GM23338 (cell line): ENCODE results near the gene TWSG1. TPM values are rescaled to one million over a fixed set of nuclear protein-coding genes. Genes with fewer than 3 reads are reported as not detected.

ENCODE experiments used
- ATAC-seq: fragments of 200-7000 bp; cut with Tn5 transposase; 3 replicates; pipeline ENCODE4 v1.9.1; 2020
- DNase-seq: peaks from one replicate; pipeline ENCODE4 v3.0.0-alpha.2; 2015; ENCODE audit warnings: low spot score
- H2AFZ ChIP-seq: fragments of 200-600 bp; sonication (generic); 2 replicates; pipeline ENCODE4 v1.8.0; 2016; ENCODE audit warnings: antibody characterized with exemption, mild to moderate bottlenecking, moderate library complexity
- H3F3A ChIP-seq: fragments of 200-600 bp; sonication (generic); replicated peaks from 2 replicates; pipeline ENCODE4 v1.8.0; 2017; ENCODE audit warnings: antibody characterized with exemption, mixed run types, low read depth
- H3K27ac ChIP-seq: fragments of 200-600 bp; sonication (generic); 2 replicates; pipeline ENCODE4 v1.6.1; 2016; ENCODE audit warnings: low read depth
- H3K27me3 ChIP-seq: fragments of 200-600 bp; sonication (generic); 2 replicates; pipeline ENCODE4 v1.8.0; 2016; ENCODE audit warnings: mild to moderate bottlenecking, mixed run types, moderate library complexity; ENCODE audit not compliant: insufficient read depth
- H3K36me3 ChIP-seq: fragments of 200-600 bp; sonication (generic); 2 replicates; pipeline ENCODE4 v1.8.0; 2016; ENCODE audit warnings: mild to moderate bottlenecking; ENCODE audit not compliant: insufficient read depth
- H3K4me1 ChIP-seq: fragments of 200-600 bp; sonication (generic); 2 replicates; pipeline ENCODE4 v1.8.0; 2016; ENCODE audit warnings: mild to moderate bottlenecking, moderate library complexity; ENCODE audit not compliant: insufficient read depth
- H3K4me2 ChIP-seq: fragments of 200-600 bp; sonication (generic); 2 replicates; pipeline ENCODE4 v1.7.1; 2017; ENCODE audit warnings: mixed run types
- H3K4me3 ChIP-seq: fragments of 200-600 bp; sonication (generic); 2 replicates; pipeline ENCODE4 v1.6.1; 2016; ENCODE audit warnings: mixed run types
- H3K79me2 ChIP-seq: fragments of 200-600 bp; sonication (generic); replicated peaks from 2 replicates; pipeline ENCODE4 v1.8.0; 2017; ENCODE audit warnings: mild to moderate bottlenecking; ENCODE audit not compliant: insufficient read depth
- H3K9me2 ChIP-seq: fragments of 200-600 bp; sonication (generic); 2 replicates; pipeline ENCODE4 v1.8.0; 2017; ENCODE audit not compliant: insufficient read depth
- H4K20me1 ChIP-seq: fragments of 200-600 bp; sonication (generic); replicated peaks from 2 replicates; pipeline ENCODE4 v1.8.0; 2017; ENCODE audit warnings: mild to moderate bottlenecking; ENCODE audit not compliant: insufficient read depth
- H3K27ac Mint-ChIP-seq: 2 replicates; pipeline ENCODE4 v1.8.0; 2020; ENCODE audit warnings: inconsistent platforms, mild to moderate bottlenecking, moderate library complexity, mixed read lengths
- H3K27me3 Mint-ChIP-seq: 3 replicates; pipeline ENCODE4 v1.8.0; 2022; ENCODE audit warnings: low read depth, mild to moderate bottlenecking, moderate library complexity, mixed read lengths, inconsistent platforms; ENCODE audit not compliant: insufficient read depth, poor library complexity
- H3K36me3 Mint-ChIP-seq: 3 replicates; pipeline ENCODE4 v1.8.0; 2021; ENCODE audit warnings: low read depth, mild to moderate bottlenecking, inconsistent platforms, moderate library complexity, mixed read lengths
- H3K4me1 Mint-ChIP-seq: 3 replicates; pipeline ENCODE4 v1.8.0; 2020; ENCODE audit warnings: mild to moderate bottlenecking, inconsistent platforms, mixed read lengths
- H3K4me3 Mint-ChIP-seq: 3 replicates; pipeline ENCODE4 v1.8.0; 2021; ENCODE audit warnings: moderate library complexity, mild to moderate bottlenecking, inconsistent platforms, mixed read lengths
- H3K9me3 Mint-ChIP-seq: 3 replicates; pipeline ENCODE4 v1.8.0; 2020; ENCODE audit warnings: moderate library complexity, mild to moderate bottlenecking, inconsistent platforms, mixed read lengths
- EZH2 ChIP-seq: fragments of 200-600 bp; sonication (generic); IDR thresholded peaks from one replicate; pipeline ENCODE4 v1.8.0; 2017; ENCODE audit warnings: antibody characterized with exemption, mild to moderate bottlenecking, low read depth; ENCODE audit not compliant: unreplicated experiment
- EZH2phosphoT487 ChIP-seq: fragments of 200-600 bp; sonication (generic); IDR thresholded peaks from one replicate; pipeline ENCODE4 v1.8.1; 2018; ENCODE audit warnings: antibody characterized with exemption; ENCODE audit not compliant: unreplicated experiment
- NANOG ChIP-seq: IDR thresholded peaks from 2 replicates; pipeline ENCODE4 v1.6.1; 2016; ENCODE audit warnings: antibody characterized with exemption, borderline replicate concordance
- POLR2AphosphoS5 ChIP-seq: IDR thresholded peaks from 2 replicates; pipeline ENCODE4 v1.6.1; 2016; ENCODE audit warnings: antibody characterized with exemption, low read depth
- STAT1 ChIP-seq: IDR thresholded peaks from one replicate; pipeline ENCODE4 v1.6.1; 2016; ENCODE audit warnings: antibody characterized with exemption; ENCODE audit not compliant: unreplicated experiment
- ZNF114 ChIP-seq: fragments of 250-450 bp; sonication (Bioruptor Pico); IDR thresholded peaks from 2 replicates; pipeline ENCODE4 v1.5.0; 2020; ENCODE audit warnings: mild to moderate bottlenecking, moderate library complexity
- ZNF331 ChIP-seq: fragments of 250-450 bp; sonication (Bioruptor Pico); IDR thresholded peaks from 2 replicates; pipeline ENCODE4 v1.5.0; 2020; ENCODE audit warnings: low read depth, mild to moderate bottlenecking, moderate library complexity
- polyA plus RNA-seq: library from polyadenylated mRNA; unstranded; fragments of >200 nt; fragmentation: Nextera tagmentation; extraction: Ambion mirVana; gene quantifications from 2 replicates; pipeline ENCODE4 v1.2.1, GENCODE V29; 2016
- total RNA-seq: library from RNA; depleted of rRNA; stranded (reverse); fragments of >200 nt; shearing (Covaris generic); gene quantifications from 2 replicates; pipeline ENCODE4 v1.2.3, GENCODE V29; 2014
- TF ChIP-seq, protein P1 (sequence below): fragments of 250-450 bp; sonication (Bioruptor Pico); IDR thresholded peaks from 2 replicates; pipeline ENCODE4 v1.5.0; 2020; ENCODE audit warnings: mild to moderate bottlenecking, moderate library complexity
- TF ChIP-seq, protein P2 (sequence below): IDR thresholded peaks from 2 replicates; pipeline ENCODE4 v1.6.1; 2016; ENCODE audit warnings: antibody characterized with exemption
- TF ChIP-seq, protein P3 (sequence below): IDR thresholded peaks from one replicate; pipeline ENCODE4 v1.6.1; 2018; ENCODE audit warnings: antibody characterized with exemption; ENCODE audit not compliant: unreplicated experiment
- TF ChIP-seq, protein P4 (sequence below), 2 experiments: fragments of 200-600 bp in 1 of 2; sonication (generic) in 1 of 2; conservative IDR thresholded peaks; 2 replicates each; pipeline versions ENCODE4 v1.5.1 to v1.6.1; 2016 to 2017; ENCODE audit warnings: antibody characterized with exemption in 2 of 2, low read depth in 2 of 2, mild to moderate bottlenecking in 2 of 2, moderate library complexity in 1 of 2

Gene TWSG1
- total and polyA plus RNA-seq, 2 experiments from 2014 or later, result 11.5 to 29.1 TPM

DNA sequence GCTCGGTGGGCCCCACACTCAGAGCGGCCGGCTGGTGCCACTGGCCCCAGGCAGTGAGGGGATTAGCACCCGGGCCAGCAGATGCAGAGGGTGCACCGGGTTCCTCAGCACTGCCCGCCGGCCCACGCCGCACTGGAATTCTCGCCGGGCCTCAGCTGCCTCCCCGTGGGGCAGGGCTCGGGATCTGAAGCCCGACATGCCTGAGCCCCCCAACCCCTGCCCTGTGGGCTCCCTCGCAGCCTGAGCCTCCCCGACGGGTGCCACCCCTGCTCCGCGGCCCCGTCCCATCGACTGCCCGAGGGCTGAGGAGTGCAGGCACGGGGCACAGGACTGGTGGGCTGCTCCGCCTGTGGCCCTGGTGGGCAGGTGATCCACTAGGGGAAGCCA, 37.6 kb upstream of the TWSG1 start (continued):
- TF ChIP-seq, protein P1, sequence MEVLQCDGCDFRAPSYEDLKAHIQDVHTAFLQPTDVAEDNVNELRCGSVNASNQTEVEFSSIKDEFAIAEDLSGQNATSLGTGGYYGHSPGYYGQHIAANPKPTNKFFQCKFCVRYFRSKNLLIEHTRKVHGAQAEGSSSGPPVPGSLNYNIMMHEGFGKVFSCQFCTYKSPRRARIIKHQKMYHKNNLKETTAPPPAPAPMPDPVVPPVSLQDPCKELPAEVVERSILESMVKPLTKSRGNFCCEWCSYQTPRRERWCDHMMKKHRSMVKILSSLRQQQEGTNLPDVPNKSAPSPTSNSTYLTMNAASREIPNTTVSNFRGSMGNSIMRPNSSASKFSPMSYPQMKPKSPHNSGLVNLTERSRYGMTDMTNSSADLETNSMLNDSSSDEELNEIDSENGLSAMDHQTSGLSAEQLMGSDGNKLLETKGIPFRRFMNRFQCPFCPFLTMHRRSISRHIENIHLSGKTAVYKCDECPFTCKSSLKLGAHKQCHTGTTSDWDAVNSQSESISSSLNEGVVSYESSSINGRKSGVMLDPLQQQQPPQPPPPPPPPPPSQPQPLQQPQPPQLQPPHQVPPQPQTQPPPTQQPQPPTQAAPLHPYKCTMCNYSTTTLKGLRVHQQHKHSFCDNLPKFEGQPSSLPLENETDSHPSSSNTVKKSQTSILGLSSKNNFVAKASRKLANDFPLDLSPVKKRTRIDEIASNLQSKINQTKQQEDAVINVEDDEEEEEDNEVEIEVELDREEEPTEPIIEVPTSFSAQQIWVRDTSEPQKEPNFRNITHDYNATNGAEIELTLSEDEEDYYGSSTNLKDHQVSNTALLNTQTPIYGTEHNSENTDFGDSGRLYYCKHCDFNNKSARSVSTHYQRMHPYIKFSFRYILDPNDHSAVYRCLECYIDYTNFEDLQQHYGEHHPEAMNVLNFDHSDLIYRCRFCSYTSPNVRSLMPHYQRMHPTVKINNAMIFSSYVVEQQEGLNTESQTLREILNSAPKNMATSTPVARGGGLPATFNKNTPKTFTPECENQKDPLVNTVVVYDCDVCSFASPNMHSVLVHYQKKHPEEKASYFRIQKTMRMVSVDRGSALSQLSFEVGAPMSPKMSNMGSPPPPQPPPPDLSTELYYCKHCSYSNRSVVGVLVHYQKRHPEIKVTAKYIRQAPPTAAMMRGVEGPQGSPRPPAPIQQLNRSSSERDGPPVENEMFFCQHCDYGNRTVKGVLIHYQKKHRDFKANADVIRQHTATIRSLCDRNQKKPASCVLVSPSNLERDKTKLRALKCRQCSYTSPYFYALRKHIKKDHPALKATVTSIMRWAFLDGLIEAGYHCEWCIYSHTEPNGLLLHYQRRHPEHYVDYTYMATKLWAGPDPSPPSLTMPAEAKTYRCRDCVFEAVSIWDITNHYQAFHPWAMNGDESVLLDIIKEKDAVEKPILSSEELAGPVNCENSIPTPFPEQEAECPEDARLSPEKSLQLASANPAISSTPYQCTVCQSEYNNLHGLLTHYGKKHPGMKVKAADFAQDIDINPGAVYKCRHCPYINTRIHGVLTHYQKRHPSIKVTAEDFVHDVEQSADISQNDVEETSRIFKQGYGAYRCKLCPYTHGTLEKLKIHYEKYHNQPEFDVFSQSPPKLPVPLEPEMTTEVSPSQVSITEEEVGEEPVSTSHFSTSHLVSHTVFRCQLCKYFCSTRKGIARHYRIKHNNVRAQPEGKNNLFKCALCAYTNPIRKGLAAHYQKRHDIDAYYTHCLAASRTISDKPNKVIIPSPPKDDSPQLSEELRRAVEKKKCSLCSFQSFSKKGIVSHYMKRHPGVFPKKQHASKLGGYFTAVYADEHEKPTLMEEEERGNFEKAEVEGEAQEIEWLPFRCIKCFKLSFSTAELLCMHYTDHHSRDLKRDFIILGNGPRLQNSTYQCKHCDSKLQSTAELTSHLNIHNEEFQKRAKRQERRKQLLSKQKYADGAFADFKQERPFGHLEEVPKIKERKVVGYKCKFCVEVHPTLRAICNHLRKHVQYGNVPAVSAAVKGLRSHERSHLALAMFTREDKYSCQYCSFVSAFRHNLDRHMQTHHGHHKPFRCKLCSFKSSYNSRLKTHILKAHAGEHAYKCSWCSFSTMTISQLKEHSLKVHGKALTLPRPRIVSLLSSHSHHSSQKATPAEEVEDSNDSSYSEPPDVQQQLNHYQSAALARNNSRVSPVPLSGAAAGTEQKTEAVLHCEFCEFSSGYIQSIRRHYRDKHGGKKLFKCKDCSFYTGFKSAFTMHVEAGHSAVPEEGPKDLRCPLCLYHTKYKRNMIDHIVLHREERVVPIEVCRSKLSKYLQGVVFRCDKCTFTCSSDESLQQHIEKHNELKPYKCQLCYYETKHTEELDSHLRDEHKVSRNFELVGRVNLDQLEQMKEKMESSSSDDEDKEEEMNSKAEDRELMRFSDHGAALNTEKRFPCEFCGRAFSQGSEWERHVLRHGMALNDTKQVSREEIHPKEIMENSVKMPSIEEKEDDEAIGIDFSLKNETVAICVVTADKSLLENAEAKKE (CRISPR knock-in tag), result no peak
- TF ChIP-seq ZNF114 (CRISPR knock-in tag), result no peak

DNA sequence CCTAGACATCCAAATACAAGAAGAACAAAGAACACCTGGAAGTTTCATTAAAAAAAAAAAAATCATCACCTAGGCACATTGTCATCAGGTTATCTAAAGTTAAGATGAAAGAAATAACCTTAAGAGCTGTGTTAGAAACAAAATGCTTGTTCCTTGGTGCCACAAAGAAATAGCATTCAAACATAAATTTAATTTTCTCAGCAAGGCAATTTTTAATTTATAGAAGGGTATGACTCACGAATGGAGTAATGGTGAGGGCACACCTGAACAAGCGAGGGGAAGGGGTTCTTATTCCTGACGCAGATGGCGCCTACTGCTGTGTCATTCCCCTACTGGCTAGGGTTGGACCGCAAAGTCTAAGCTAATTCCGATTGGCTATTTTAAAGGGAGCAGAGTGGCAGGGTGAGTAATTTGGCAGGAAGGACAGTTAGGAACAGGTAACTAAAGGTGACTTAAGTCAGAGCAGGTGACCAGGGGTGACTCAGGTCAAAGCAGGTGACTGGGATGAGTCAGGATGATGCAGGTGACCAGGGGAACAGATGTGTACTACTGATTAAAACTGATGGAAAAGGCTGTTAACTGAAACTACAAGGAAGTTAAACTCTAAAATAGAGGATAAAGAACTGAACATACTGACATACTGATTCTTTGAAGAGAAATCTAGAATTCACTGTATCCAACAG, 30.0 kb upstream of the TWSG1 start:
- Mint-ChIP-seq H3K36me3 (peaks cover 19% of the 10 kb centered on the region), H3K27me3 (peaks cover 1% of the 10 kb centered on the region), H3K4me1 (no peaks in the 10 kb centered on the region; the same call in 2 of the 3 replicates), H3K27ac (no peak overlapping the region), H3K4me3 (no peak overlapping the region), H3K9me3 (peaks cover 21% of the 10 kb centered on the region)
- Histone ChIP-seq H3K4me3 (no peak overlapping the region), H3F3A (no peaks in the 10 kb centered on the region), H2AFZ (no peak overlapping the region), H3K4me2 (no peak overlapping the region), H3K9me2 (no peaks in the 10 kb centered on the region; the same call in 1 of the 2 replicates), H4K20me1 (no peaks in the 10 kb centered on the region), H3K4me1 (no peaks in the 10 kb centered on the region), H3K36me3 (peaks cover 7% of the 10 kb centered on the region; the same call in 1 of the 2 replicates), H3K27ac (no peak overlapping the region), H3K27me3 (no peaks in the 10 kb centered on the region), H3K79me2 (no peaks in the 10 kb centered on the region)
- no peak for DNase-seq
- no peak for ATAC-seq
- TF ChIP-seq ZNF114 (CRISPR knock-in tag), result no peak
- TF ChIP-seq NANOG, result no peak
- no peak for TF ChIP-seq POLR2AphosphoS5
- TF ChIP-seq EZH2, result no peak
- TF ChIP-seq, protein P2, sequence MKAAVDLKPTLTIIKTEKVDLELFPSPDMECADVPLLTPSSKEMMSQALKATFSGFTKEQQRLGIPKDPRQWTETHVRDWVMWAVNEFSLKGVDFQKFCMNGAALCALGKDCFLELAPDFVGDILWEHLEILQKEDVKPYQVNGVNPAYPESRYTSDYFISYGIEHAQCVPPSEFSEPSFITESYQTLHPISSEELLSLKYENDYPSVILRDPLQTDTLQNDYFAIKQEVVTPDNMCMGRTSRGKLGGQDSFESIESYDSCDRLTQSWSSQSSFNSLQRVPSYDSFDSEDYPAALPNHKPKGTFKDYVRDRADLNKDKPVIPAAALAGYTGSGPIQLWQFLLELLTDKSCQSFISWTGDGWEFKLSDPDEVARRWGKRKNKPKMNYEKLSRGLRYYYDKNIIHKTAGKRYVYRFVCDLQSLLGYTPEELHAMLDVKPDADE, result no peak
- TF ChIP-seq, protein P3, sequence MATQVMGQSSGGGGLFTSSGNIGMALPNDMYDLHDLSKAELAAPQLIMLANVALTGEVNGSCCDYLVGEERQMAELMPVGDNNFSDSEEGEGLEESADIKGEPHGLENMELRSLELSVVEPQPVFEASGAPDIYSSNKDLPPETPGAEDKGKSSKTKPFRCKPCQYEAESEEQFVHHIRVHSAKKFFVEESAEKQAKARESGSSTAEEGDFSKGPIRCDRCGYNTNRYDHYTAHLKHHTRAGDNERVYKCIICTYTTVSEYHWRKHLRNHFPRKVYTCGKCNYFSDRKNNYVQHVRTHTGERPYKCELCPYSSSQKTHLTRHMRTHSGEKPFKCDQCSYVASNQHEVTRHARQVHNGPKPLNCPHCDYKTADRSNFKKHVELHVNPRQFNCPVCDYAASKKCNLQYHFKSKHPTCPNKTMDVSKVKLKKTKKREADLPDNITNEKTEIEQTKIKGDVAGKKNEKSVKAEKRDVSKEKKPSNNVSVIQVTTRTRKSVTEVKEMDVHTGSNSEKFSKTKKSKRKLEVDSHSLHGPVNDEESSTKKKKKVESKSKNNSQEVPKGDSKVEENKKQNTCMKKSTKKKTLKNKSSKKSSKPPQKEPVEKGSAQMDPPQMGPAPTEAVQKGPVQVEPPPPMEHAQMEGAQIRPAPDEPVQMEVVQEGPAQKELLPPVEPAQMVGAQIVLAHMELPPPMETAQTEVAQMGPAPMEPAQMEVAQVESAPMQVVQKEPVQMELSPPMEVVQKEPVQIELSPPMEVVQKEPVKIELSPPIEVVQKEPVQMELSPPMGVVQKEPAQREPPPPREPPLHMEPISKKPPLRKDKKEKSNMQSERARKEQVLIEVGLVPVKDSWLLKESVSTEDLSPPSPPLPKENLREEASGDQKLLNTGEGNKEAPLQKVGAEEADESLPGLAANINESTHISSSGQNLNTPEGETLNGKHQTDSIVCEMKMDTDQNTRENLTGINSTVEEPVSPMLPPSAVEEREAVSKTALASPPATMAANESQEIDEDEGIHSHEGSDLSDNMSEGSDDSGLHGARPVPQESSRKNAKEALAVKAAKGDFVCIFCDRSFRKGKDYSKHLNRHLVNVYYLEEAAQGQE, result no peak
- no peak for TF ChIP-seq ZNF331 (CRISPR knock-in tag)
- no peak for TF ChIP-seq STAT1
- TF ChIP-seq, protein P4, sequence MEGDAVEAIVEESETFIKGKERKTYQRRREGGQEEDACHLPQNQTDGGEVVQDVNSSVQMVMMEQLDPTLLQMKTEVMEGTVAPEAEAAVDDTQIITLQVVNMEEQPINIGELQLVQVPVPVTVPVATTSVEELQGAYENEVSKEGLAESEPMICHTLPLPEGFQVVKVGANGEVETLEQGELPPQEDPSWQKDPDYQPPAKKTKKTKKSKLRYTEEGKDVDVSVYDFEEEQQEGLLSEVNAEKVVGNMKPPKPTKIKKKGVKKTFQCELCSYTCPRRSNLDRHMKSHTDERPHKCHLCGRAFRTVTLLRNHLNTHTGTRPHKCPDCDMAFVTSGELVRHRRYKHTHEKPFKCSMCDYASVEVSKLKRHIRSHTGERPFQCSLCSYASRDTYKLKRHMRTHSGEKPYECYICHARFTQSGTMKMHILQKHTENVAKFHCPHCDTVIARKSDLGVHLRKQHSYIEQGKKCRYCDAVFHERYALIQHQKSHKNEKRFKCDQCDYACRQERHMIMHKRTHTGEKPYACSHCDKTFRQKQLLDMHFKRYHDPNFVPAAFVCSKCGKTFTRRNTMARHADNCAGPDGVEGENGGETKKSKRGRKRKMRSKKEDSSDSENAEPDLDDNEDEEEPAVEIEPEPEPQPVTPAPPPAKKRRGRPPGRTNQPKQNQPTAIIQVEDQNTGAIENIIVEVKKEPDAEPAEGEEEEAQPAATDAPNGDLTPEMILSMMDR (conservative IDR thresholded peaks at IDR 0.05; ENCODE audit: low read depth in 2 of 2), result no peak
- no peak for TF ChIP-seq EZH2phosphoT487
